BLaER1 (cell line): ENCODE data around the gene TMEM223.

Experiments used
- H3K27ac ChIP-seq: shearing (Covaris generic); formaldehyde crosslinking; 2 replicates; pipeline ENCODE4 v1.8.1; 2022
- H3K27me3 ChIP-seq: shearing (Covaris generic); formaldehyde crosslinking; 2 replicates; pipeline ENCODE4 v1.8.1; 2022
- H3K36me3 ChIP-seq: shearing (Covaris generic); formaldehyde crosslinking; 2 replicates; pipeline ENCODE4 v1.8.1; 2022
- H3K4me1 ChIP-seq: shearing (Covaris generic); formaldehyde crosslinking; 2 replicates; pipeline ENCODE4 v1.8.1; 2022
- H3K4me2 ChIP-seq: shearing (Covaris generic); formaldehyde crosslinking; 2 replicates; pipeline ENCODE4 v1.8.1; 2022
- H3K4me3 ChIP-seq: shearing (Covaris generic); formaldehyde crosslinking; 2 replicates; pipeline ENCODE4 v1.8.1; 2022
- H3K9ac ChIP-seq: shearing (Covaris generic); formaldehyde crosslinking; 2 replicates; pipeline ENCODE4 v1.8.1; 2022
- H3K9me3 ChIP-seq: shearing (Covaris generic); formaldehyde crosslinking; 2 replicates; pipeline ENCODE4 v1.8.1; 2022
- H4K20me1 ChIP-seq: shearing (Covaris generic); formaldehyde crosslinking; 2 replicates; pipeline ENCODE4 v1.8.1; 2022
- Cebpa-rat ChIP-seq: shearing (Covaris generic); IDR thresholded peaks from 2 replicates; pipeline ENCODE4 v1.8.1; 2022

TMEM223 gene

GRCh38 chr11:62823677-62824076 is 31.9 kb upstream of the TMEM223 start:
- Histone ChIP-seq H3K36me3 (peaks cover 99% of the 10 kb centered on the region), H3K4me3 (no peak overlapping the region), H3K4me2 (no peak overlapping the region), H3K4me1 (no peaks in the 10 kb centered on the region), H4K20me1 (peaks cover 6% of the 10 kb centered on the region; the same call in 1 of the 2 replicates), H3K9me3 (no peaks in the 10 kb centered on the region), H3K9ac (no peak overlapping the region), H3K27ac (no peak overlapping the region), H3K27me3 (no peaks in the 10 kb centered on the region)
- TF ChIP-seq Cebpa-rat = no peak

- Histone ChIP-seq H4K20me1 (no peaks in the 10 kb centered on the region), H3K9ac (no peak overlapping the region), H3K36me3 (peaks cover 87% of the 10 kb centered on the region), H3K4me1 (no peaks in the 10 kb centered on the region), H3K9me3 (no peaks in the 10 kb centered on the region), H3K27ac (no peak overlapping the region), H3K4me3 (no peak overlapping the region), H3K4me2 (no peak overlapping the region), H3K27me3 (no peaks in the 10 kb centered on the region)
- no peak for TF ChIP-seq Cebpa-rat
Observed at GRCh38 chr11:62817129-62817528, 25.3 kb upstream of the TMEM223 start.

- no peaks in the 10 kb centered on the region for H4K20me1 ChIP-seq
- H3K4me2 ChIP-seq = no peak overlapping the region
- H3K27me3 ChIP-seq = no peaks in the 10 kb centered on the region
- TF ChIP-seq Cebpa-rat = no peak
- H3K9me3 ChIP-seq = no peaks in the 10 kb centered on the region
- no peak overlapping the region for H3K27ac ChIP-seq
- no peak overlapping the region for H3K9ac ChIP-seq
- no peak overlapping the region for H3K4me3 ChIP-seq
- H3K4me1 ChIP-seq = no peaks in the 10 kb centered on the region
- H3K36me3 ChIP-seq = peaks cover 82% of the 10 kb centered on the region
Observed at GRCh38 chr11:62816557-62816956, 24.8 kb upstream of the TMEM223 start.

- Histone ChIP-seq H3K4me1 (peaks cover 18% of the 10 kb centered on the region), H3K4me2 (no peak overlapping the region), H3K4me3 (no peak overlapping the region), H3K27me3 (no peaks in the 10 kb centered on the region), H3K9me3 (no peaks in the 10 kb centered on the region), H3K9ac (no peak overlapping the region), H3K27ac (no peak overlapping the region), H4K20me1 (no peaks in the 10 kb centered on the region), H3K36me3 (peaks cover 34% of the 10 kb centered on the region)
- no peak for TF ChIP-seq Cebpa-rat
Observed at GRCh38 chr11:62811659-62812058, 19.9 kb upstream of the TMEM223 start.

GRCh38 chr11:62810748-62811147 is 18.9 kb upstream of the TMEM223 start:
- no peak overlapping the region for H3K4me2 ChIP-seq
- H3K36me3 ChIP-seq = peaks cover 25% of the 10 kb centered on the region
- no peak overlapping the region for H3K9ac ChIP-seq
- no peak overlapping the region for H3K4me3 ChIP-seq
- H3K9me3 ChIP-seq = no peaks in the 10 kb centered on the region
- no peak overlapping the region for H3K27ac ChIP-seq
- no peak for TF ChIP-seq Cebpa-rat
- H4K20me1 ChIP-seq = no peaks in the 10 kb centered on the region
- peaks cover 26% of the 10 kb centered on the region for H3K4me1 ChIP-seq
- H3K27me3 ChIP-seq = no peaks in the 10 kb centered on the region

- 0 out of 2 replicates have a peak overlapping the region, but pooled peaks have one; percentile 89 for H3K4me3 ChIP-seq
- H3K9me3 ChIP-seq = no peaks in the 10 kb centered on the region
- peaks cover 24% of the 10 kb centered on the region for H3K36me3 ChIP-seq
- H3K4me2 ChIP-seq = peak overlapping the region; percentile 77
- H3K4me1 ChIP-seq = peaks cover 39% of the 10 kb centered on the region
- peak overlapping the region; percentile 28; the same call in 1 of the 2 replicates for H3K9ac ChIP-seq
- peaks cover 19% of the 10 kb centered on the region for H4K20me1 ChIP-seq
- no peak; the same call in 1 of the 2 replicates for TF ChIP-seq Cebpa-rat
- peak overlapping the region; percentile 59 for H3K27ac ChIP-seq
- no peaks in the 10 kb centered on the region for H3K27me3 ChIP-seq
Observed at GRCh38 chr11:62806611-62807121, 14.9 kb upstream of the TMEM223 start.

GRCh38 chr11:62805961-62806441 is 14.2 kb upstream of the TMEM223 start:
- no peak for TF ChIP-seq Cebpa-rat
- Histone ChIP-seq H3K9me3 (no peaks in the 10 kb centered on the region), H3K9ac (peak overlapping the region; percentile 95), H3K27ac (peak overlapping the region; percentile 88), H3K4me2 (peak overlapping the region; percentile 77), H3K27me3 (no peaks in the 10 kb centered on the region), H3K36me3 (peaks cover 30% of the 10 kb centered on the region), H3K4me3 (peak overlapping the region; percentile 89), H3K4me1 (peaks cover 39% of the 10 kb centered on the region), H4K20me1 (peaks cover 19% of the 10 kb centered on the region)

- Histone ChIP-seq H3K27me3 (no peaks in the 10 kb centered on the region), H3K36me3 (peaks cover 38% of the 10 kb centered on the region), H3K27ac (peak within 1 kb of the TSS; percentile 88), H4K20me1 (peaks cover 19% of the 10 kb centered on the region), H3K9ac (peak within 1 kb of the TSS; percentile 95), H3K4me1 (peaks cover 39% of the 10 kb centered on the region), H3K4me2 (peak within 1 kb of the TSS; percentile 88), H3K9me3 (no peaks in the 10 kb centered on the region), H3K4me3 (peak within 1 kb of the TSS; percentile 89)
- no peak for TF ChIP-seq Cebpa-rat
Observed at GRCh38 chr11:62805076-62805892, 13.5 kb upstream of the TMEM223 start, which contains the start of gene NXF1. Gene NXF1, minus strand, starts transcription at chr11:62805440. Its CDS starts 84 bp downstream, at chr11:62805356.

- Histone ChIP-seq H3K9me3 (no peaks in the 10 kb centered on the region), H4K20me1 (peaks cover 19% of the 10 kb centered on the region), H3K4me3 (peak overlapping the region; percentile 89), H3K4me2 (peak overlapping the region; percentile 88), H3K27ac (peak overlapping the region; percentile 88), H3K36me3 (peaks cover 46% of the 10 kb centered on the region), H3K9ac (peak overlapping the region; percentile 95), H3K4me1 (peaks cover 39% of the 10 kb centered on the region), H3K27me3 (no peaks in the 10 kb centered on the region)
- no peak for TF ChIP-seq Cebpa-rat
Observed at GRCh38 chr11:62804310-62805075, 12.7 kb upstream of the TMEM223 start.
